Neuronal stem cell (in vitro differentiated cells): Measurements from ENCODE around the gene PLAGL1.
"Not testable (repeated sequence)": the region's sequence is repeated elsewhere in the genome, so short reads cannot be mapped to it uniquely, and the experiment has no call there.

Experiments used
- DNase-seq: peaks from one replicate; pipeline ENCODE4 v3.0.0-alpha.2; 2013; ENCODE audit warnings: low spot score
- H2AFZ ChIP-seq: one replicate; pipeline ENCODE4 v1.6.1; 2013; ENCODE audit warnings: mild to moderate bottlenecking, low read length, inconsistent platforms
- H2AK5ac ChIP-seq: 2 replicates; pipeline ENCODE4 v1.6.1; 2013; ENCODE audit warnings: low read depth, mild to moderate bottlenecking, inconsistent platforms, low read length, moderate library complexity, mixed read lengths
- H2BK120ac ChIP-seq: 2 replicates; pipeline ENCODE4 v1.6.1; 2013; ENCODE audit warnings: low read depth, mild to moderate bottlenecking, inconsistent platforms, low read length, moderate library complexity, mixed read lengths
- H2BK12ac ChIP-seq: one replicate; pipeline ENCODE4 v1.6.1; 2013; ENCODE audit warnings: low read length, inconsistent platforms
- H2BK15ac ChIP-seq: 2 replicates; pipeline ENCODE4 v1.6.1; 2013; ENCODE audit warnings: mild to moderate bottlenecking, low read length, inconsistent platforms, mixed read lengths
- H2BK5ac ChIP-seq: one replicate; pipeline ENCODE4 v1.6.1; 2013; ENCODE audit warnings: inconsistent platforms, mild to moderate bottlenecking, low read length, moderate library complexity
- H3K14ac ChIP-seq: one replicate; pipeline ENCODE4 v1.6.1; 2013; ENCODE audit warnings: low read length, inconsistent platforms
- H3K18ac ChIP-seq: 2 replicates; pipeline ENCODE4 v1.6.1; 2013; ENCODE audit warnings: low read length, inconsistent platforms
- H3K23ac ChIP-seq: 2 replicates; pipeline ENCODE4 v1.6.1; 2013; ENCODE audit warnings: low read depth, mild to moderate bottlenecking, mixed read lengths, low read length, inconsistent platforms; ENCODE audit not compliant: poor library complexity
- H3K27ac ChIP-seq: replicated peaks from 3 replicates; pipeline ENCODE4 v1.5.1; 2013; ENCODE audit warnings: low read length, inconsistent platforms
- H3K27me3 ChIP-seq, 3 experiments: 2 replicates each; pipeline ENCODE4 v1.6.1; 2013; ENCODE audit warnings: low read length in 3 of 3, mild to moderate bottlenecking in 2 of 3, inconsistent platforms in 1 of 3, low read depth in 1 of 3, mixed read lengths in 1 of 3, moderate library complexity in 1 of 3; ENCODE audit not compliant: control insufficient read depth in 3 of 3, insufficient read depth in 3 of 3
- H3K36me3 ChIP-seq, 2 donors: replicated peaks in 1 of 2; 2 replicates each; pipeline ENCODE4 v1.6.1; 2013; ENCODE audit warnings: low read length in 2 of 2; ENCODE audit not compliant: control insufficient read depth in 2 of 2, insufficient read depth in 2 of 2
- H3K4ac ChIP-seq: 2 replicates; pipeline ENCODE4 v1.6.1; 2013; ENCODE audit warnings: inconsistent platforms, mild to moderate bottlenecking, low read length, moderate library complexity
- H3K4me1 ChIP-seq, 2 donors: 1 replicate in 1 of 2; 2 replicates in 1 of 2; pipeline ENCODE4 v1.6.1; 2013; ENCODE audit warnings: low read length in 2 of 2, low read depth in 1 of 2; ENCODE audit not compliant: control insufficient read depth in 2 of 2, insufficient read depth in 1 of 2
- H3K4me2 ChIP-seq: one replicate; pipeline ENCODE4 v1.6.1; 2013; ENCODE audit warnings: mild to moderate bottlenecking, low read length, inconsistent platforms; ENCODE audit not compliant: insufficient read depth, poor library complexity, severe bottlenecking
- H3K4me3 ChIP-seq, 2 donors: 2 replicates each; pipeline ENCODE4 v1.5.1; 2013; ENCODE audit warnings: low read length in 2 of 2, mild to moderate bottlenecking in 2 of 2, inconsistent platforms in 1 of 2, moderate library complexity in 1 of 2
- H3K79me1 ChIP-seq: one replicate; pipeline ENCODE4 v1.6.1; 2013; ENCODE audit warnings: low read depth, mild to moderate bottlenecking, inconsistent platforms, low read length, moderate library complexity
- H3K9ac ChIP-seq: one replicate; pipeline ENCODE4 v1.6.1; 2013; ENCODE audit warnings: mild to moderate bottlenecking, low read depth, low read length, inconsistent platforms; ENCODE audit not compliant: poor library complexity
- H3K9me3 ChIP-seq, 2 donors: replicated peaks in 1 of 2; 2 replicates each; pipeline versions ENCODE3 to v1.6.1; 2013; ENCODE audit warnings: low read length in 2 of 2, mild to moderate bottlenecking in 2 of 2, inconsistent platforms in 1 of 2, low read depth in 1 of 2, mixed read lengths in 1 of 2, moderate library complexity in 1 of 2; ENCODE audit not compliant: control insufficient read depth in 2 of 2, insufficient read depth in 1 of 2
- H4K8ac ChIP-seq: one replicate; pipeline ENCODE4 v1.6.1; 2013; ENCODE audit warnings: low read depth, mild to moderate bottlenecking, inconsistent platforms, low read length, moderate library complexity
- H4K91ac ChIP-seq: one replicate; pipeline ENCODE4 v1.6.1; 2013; ENCODE audit warnings: low read length, low read depth, mild to moderate bottlenecking, inconsistent platforms; ENCODE audit not compliant: poor library complexity
- WGBS, 2 donors: extraction: QIAGEN DNeasy Blood & Tissue Kit; methylation state at CpG; one replicate each; pipeline ENCODE4 v1.1.7; 2013; ENCODE audit warnings: missing lambda C conversion rate in 2 of 2, mixed read lengths in 1 of 2; ENCODE audit not compliant: insufficient read length in 2 of 2, insufficient replicate concordance in 1 of 2; ENCODE audit errors: extremely low coverage in 2 of 2; 5-methylcytosine and 5-hydroxymethylcytosine counted together

The PLAGL1 gene

DNA sequence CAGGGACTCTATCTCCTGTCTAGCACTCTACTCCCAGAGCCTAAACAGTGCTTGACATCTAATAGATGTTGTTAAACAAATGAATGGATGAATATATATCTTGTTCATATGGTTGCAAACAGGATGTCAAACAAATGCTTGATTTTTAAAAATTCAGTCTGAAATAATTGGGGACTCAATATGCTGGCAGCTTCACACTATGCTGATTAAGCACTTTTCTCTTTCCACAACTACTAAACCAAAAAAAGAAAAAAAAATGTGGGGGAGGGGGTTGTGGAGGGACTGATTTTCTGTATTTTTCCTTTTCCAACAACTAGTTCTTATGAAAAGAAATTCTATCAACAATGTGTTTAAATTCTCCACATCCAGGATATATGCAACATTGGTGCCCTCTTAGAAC lies 44.4 kb upstream of the PLAGL1 start:
- Histone ChIP-seq H2BK120ac (no peak overlapping the region), H4K8ac (no peak overlapping the region), H3K14ac (no peak overlapping the region), H2BK5ac (no peak overlapping the region), H3K9me3 (peaks cover 3 to 11% of the 10 kb centered on the region in 2 donors), H4K91ac (no peak overlapping the region), H3K4me1 (no peaks in the 10 kb centered on the region), H3K23ac (no peak overlapping the region), H3K27me3 (no peaks in the 10 kb centered on the region), H2BK12ac (no peak overlapping the region), H3K4ac (no peak overlapping the region), H3K4me2 (no peak overlapping the region), H3K18ac (no peak overlapping the region), H3K27ac (no peak overlapping the region), H2AFZ (no peak overlapping the region), H3K4me3 (no peak overlapping the region), H3K36me3 (no peaks in the 10 kb centered on the region), H2BK15ac (no peak overlapping the region), H3K79me1 (no peaks in the 10 kb centered on the region), H3K9ac (no peak overlapping the region), H2AK5ac (no peak overlapping the region)
- DNase-seq: no peak

DNA sequence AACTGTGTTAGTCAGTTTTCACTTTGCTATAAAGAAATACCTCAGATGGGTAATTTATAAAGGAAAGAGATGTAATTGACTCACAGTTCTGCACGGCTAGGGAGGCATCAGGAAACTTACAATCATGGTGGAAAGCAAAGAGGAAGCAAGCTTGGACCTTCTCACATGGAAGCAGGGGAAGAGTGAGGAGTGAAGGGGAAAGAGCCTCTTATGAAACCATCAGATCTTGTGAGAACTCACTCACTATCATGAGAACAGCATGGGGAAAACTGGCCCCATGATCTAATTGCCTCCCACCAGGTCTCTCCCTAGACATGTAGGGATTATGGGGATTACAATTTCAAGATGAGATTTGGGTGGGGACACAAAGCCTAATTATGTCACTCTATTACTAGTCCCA lies 41.3 kb upstream of the PLAGL1 start:
- WGBS, 2 donors: no CpG with 5 or more reads among the region's 1 CpG
- Histone ChIP-seq H3K4me3 (no peak overlapping the region), H3K14ac (no peak overlapping the region), H2BK15ac (no peak overlapping the region), H3K36me3 (no peaks in the 10 kb centered on the region), H3K18ac (no peak overlapping the region), H2BK120ac (no peak overlapping the region), H2AFZ (no peak overlapping the region), H3K9ac (no peak overlapping the region), H3K4me1 (no peaks in the 10 kb centered on the region), H2AK5ac (no peak overlapping the region), H3K9me3 (peaks cover 3 to 11% of the 10 kb centered on the region in 2 donors), H3K27ac (no peak overlapping the region), H4K91ac (no peak overlapping the region), H3K27me3 (no peaks in the 10 kb centered on the region), H2BK5ac (no peak overlapping the region), H3K4ac (no peak overlapping the region), H3K4me2 (no peak overlapping the region), H3K79me1 (no peaks in the 10 kb centered on the region), H2BK12ac (no peak overlapping the region), H4K8ac (no peak overlapping the region), H3K23ac (no peak overlapping the region)
- DNase-seq: no peak

DNA sequence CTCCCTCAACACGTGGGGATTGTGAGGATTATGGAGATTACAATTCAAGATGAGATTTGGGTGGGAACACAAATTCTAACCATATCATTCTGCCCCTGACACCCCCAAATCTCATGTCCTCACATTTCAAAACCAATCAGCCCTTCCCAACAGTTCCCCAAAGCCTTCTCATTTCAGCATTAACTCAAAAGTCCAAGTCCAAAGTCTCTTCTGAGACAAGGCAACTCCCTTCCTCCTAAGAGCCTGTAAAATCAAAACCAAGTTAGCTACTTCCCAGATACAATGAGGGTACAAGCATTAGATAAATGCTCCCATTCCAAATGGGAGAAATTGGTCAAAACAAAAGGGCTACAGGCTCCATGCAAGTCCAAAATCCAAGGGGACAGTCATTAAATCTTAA lies 39.6 kb upstream of the PLAGL1 start:
- Histone ChIP-seq H3K79me1 (no peaks in the 10 kb centered on the region), H2BK12ac (no peak overlapping the region), H3K4me2 (no peak overlapping the region), H3K14ac (no peak overlapping the region), H3K4me3 (no peak overlapping the region), H3K36me3 (no peaks in the 10 kb centered on the region), H3K18ac (no peak overlapping the region), H3K27ac (no peak overlapping the region), H3K23ac (no peak overlapping the region), H2AFZ (no peak overlapping the region), H3K4ac (no peak overlapping the region), H4K91ac (no peak overlapping the region), H3K4me1 (no peaks in the 10 kb centered on the region), H3K9ac (no peak overlapping the region), H2AK5ac (no peak overlapping the region), H4K8ac (no peak overlapping the region), H3K27me3 (no peaks in the 10 kb centered on the region), H2BK15ac (no peak overlapping the region), H2BK120ac (no peak overlapping the region), H2BK5ac (no peak overlapping the region), H3K9me3 (peaks cover 3 to 11% of the 10 kb centered on the region in 2 donors)
- WGBS, 2 donors: no CpG with 5 or more reads among the region's 1 CpG
- no peak for DNase-seq

DNA sequence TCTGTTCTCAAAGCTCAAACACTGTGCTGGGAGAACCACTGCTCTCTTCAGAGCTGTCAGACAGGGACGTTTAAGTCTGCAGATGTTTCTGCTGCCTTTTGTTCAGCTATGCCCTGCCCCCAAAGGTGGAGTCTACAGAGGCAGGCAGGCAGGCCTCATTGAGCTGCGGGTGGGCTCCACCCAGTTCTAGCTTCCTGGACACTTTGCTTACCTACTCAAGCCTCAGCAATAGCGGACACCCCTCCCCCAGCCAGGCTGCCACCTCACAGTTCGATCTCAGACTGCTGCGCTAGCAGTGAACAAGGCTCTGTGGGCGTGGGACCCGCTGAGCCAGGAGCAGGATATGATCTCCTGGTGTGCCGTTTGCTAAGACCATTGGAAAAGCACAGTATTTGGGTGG lies 38.6 kb upstream of the PLAGL1 start:
- DNase-seq, H2AK5ac ChIP-seq, H3K14ac ChIP-seq, H2BK120ac ChIP-seq, H3K4me3 ChIP-seq, H3K36me3 ChIP-seq, H3K4me1 ChIP-seq, H3K18ac ChIP-seq, H4K91ac ChIP-seq, H2BK5ac ChIP-seq, H3K27me3 ChIP-seq, H3K4ac ChIP-seq, H3K4me2 ChIP-seq, H2BK12ac ChIP-seq, H2AFZ ChIP-seq, H3K9ac ChIP-seq, H3K23ac ChIP-seq, H3K27ac ChIP-seq, H3K79me1 ChIP-seq, H4K8ac ChIP-seq, H2BK15ac ChIP-seq: not testable (repeated sequence)
- no CpG with 5 or more reads among the region's 8 CpGs for WGBS, 2 donors
- peaks cover 3 to 11% of the 10 kb centered on the region in 2 donors for H3K9me3 ChIP-seq
